Prostate gland (tissue), 2 donors: ENCODE data around the gene SEMA5A.

ENCODE experiments used
- POLR2A ChIP-seq: fragments of 450-650 bp; IDR thresholded peaks from one replicate; pipeline ENCODE4 v1.6.1; 2016; ENCODE audit warnings: antibody characterized with exemption, mild to moderate bottlenecking
- POLR2AphosphoS5 ChIP-seq: sonication (generic); formaldehyde crosslinking; IDR thresholded peaks from one replicate; pipeline ENCODE4 v1.6.1; 2017; ENCODE audit warnings: antibody characterized with exemption
- TF ChIP-seq, protein P1 (sequence below), 4 experiments: fragments of 200-600 bp in 2 of 4; fragments of 450-650 bp in 2 of 4; sonication (generic) in 2 of 4; IDR thresholded peaks; 1 replicate in 3 of 4; 2 replicates in 1 of 4; pipeline ENCODE4 v1.5.1; 2016 to 2019; ENCODE audit warnings: antibody characterized with exemption in 4 of 4, mild to moderate bottlenecking in 2 of 4, moderate library complexity in 2 of 4

DNA sequence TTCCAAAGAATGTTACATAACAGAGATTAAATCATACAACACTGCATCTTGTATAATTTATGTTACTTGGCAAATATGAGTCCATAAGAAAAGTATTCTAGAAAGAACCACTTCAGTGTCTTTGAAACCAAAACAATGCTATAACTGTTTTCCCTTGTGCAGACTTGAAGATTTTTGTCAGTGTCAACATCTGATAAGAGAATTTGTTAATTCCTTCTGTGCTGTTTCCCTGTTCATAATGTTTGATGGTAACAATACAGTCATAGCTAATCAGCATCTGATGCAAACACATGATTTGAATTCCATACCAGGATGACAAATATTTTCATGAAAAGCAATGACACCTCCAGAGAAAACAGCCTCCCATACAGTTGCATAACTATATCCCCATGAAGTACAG lies 306.8 kb downstream of the SEMA5A start:
- TF ChIP-seq, protein P1, sequence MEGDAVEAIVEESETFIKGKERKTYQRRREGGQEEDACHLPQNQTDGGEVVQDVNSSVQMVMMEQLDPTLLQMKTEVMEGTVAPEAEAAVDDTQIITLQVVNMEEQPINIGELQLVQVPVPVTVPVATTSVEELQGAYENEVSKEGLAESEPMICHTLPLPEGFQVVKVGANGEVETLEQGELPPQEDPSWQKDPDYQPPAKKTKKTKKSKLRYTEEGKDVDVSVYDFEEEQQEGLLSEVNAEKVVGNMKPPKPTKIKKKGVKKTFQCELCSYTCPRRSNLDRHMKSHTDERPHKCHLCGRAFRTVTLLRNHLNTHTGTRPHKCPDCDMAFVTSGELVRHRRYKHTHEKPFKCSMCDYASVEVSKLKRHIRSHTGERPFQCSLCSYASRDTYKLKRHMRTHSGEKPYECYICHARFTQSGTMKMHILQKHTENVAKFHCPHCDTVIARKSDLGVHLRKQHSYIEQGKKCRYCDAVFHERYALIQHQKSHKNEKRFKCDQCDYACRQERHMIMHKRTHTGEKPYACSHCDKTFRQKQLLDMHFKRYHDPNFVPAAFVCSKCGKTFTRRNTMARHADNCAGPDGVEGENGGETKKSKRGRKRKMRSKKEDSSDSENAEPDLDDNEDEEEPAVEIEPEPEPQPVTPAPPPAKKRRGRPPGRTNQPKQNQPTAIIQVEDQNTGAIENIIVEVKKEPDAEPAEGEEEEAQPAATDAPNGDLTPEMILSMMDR (IDR thresholded peaks at IDR 0.05): no peak
- TF ChIP-seq POLR2A: no peak
- no peak for TF ChIP-seq POLR2AphosphoS5
